Hindlimb muscle (tissue), 1 donor: ENCODE measurements around the gene MMP15. TPM values are rescaled to one million over a fixed set of nuclear protein-coding genes. Genes with fewer than 3 reads are reported as not detected.
"Not testable (repeated sequence)": the region's sequence is repeated elsewhere in the genome, so short reads cannot be mapped to it uniquely, and the experiment has no call there.

Experiments
- DNase-seq: peaks from one replicate; pipeline ENCODE4 v3.0.0-alpha.2; 2013
- polyA plus RNA-seq: library from polyadenylated mRNA; unstranded; fragments of 120-200 nt; gene quantifications from one replicate; pipeline ENCODE4 v1.2.1, GENCODE V29; 2013; ENCODE audit not compliant: insufficient read length

The MMP15 gene
- 29.5 TPM for polyA plus RNA-seq

DNA sequence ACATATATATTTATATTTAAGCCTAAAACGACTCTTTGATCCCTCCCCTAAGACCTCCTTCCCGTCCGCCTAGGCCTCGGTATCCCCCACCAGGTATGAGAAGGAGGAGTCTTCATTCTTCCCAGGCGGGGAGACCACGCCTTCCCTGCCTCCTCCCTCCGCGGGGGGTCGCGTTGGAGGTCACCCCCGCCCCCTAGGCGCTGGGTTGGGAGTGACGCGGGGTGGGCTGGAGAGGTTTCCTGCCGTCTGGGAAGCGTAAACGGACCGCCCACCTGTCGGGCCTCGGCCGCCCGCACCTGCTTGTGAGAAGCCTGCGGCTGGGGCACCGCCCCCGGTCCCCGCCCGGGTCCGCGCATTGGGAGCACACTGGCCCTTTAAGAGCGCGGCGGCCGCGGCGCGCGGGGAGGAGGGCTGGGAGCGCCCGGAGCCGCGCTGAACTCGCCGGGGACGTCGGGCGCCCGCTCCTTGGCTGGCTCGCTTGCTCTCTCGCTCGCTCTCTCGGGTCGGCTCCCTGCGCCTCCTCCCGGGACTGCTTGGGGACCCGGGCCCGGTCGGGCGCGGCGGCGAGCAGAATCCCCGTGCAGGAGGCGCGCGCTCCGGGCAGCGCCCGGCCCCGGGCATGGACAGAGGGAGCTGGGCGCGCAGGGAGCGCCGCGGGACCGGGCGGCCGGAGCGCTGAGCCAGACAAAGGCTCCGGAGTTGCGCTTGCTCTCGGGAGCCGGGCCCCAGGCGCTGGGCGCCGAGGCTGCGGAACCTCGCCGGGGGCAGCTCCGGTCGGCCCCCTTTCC lies at the start of gene MMP15:
TSS of gene MMP15 (plus strand) at position 404 of the 788 bp plus-strand sequence. CDS start 597 bp downstream, outside the sequence.
- peak; percentile 67 for DNase-seq

DNA sequence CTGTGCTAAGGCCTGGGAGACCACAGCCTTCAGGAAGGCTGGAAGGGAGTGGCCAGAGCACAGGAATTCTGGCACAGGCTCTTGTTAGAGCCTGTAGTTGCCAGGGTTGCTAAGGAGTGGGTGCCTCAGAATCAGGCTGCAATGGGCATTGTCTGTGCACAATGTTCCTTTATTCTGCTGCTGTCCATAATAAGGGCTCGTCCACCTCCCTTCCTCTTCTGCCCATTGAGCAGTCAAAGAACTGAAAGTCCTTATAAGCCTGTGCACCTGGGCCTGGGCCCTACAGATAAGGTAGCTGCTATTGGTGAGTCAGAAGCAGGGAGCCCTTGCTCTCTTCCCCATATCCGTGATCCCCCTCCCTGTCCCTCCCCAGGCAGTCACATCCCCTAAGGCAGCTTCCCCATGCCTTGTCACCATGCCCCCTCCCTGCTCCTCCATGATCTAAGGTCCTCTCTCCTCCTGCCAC lies 49.2 kb upstream of the MMP15 start:
- DNase-seq: no peak

DNA sequence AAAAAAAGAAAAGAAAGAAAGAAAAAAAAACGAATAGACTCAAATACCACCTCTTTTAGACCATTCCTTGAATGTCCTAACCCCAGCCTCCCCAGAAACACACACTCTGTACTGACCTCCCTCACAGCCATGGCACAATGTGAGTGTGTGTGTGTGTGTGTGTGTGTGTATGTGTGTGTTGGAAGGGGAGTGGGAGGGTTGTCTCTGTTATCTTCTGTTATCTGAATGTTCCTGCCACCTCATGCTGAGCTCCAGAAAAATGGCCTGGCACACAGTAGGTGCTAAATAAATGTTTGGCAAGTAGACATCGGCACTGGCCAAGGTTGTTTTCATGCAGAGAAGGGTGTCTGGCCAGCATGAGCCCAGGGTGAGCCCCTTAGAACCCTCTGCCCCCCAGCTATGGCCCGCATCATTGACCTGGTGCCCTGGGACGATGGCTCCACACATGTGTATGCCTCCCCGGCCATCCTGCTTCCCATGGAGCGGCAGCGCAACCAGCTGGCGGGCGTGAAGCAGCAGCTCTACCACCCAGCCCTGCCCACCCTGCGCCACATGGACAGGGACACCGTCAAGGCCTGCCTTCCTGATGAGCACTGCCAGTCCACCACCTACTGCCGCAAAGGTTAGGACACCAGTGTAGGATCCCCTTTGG lies 48.0 kb upstream of the MMP15 start:
- no peak for DNase-seq

DNA sequence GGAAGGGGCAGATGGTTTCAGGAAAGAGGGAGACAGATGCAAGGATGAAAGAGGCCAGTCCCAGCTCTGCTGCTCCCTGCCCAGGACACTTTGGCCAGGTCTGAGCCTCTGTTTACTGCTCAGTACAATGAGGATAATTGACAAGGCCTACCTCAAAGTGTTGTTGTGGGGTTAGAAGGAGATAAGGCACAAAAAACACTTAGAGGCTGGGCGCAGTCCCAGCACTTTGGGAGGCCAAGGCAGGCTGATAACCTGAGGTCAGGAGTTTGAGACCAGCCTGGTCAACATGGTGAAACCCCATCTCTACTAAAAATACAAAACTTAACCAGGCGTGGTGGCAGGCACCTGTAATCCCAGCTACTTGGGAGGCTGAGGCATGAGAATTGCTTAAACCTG lies 47.5 kb upstream of the MMP15 start:
- not testable (repeated sequence) for DNase-seq

DNA sequence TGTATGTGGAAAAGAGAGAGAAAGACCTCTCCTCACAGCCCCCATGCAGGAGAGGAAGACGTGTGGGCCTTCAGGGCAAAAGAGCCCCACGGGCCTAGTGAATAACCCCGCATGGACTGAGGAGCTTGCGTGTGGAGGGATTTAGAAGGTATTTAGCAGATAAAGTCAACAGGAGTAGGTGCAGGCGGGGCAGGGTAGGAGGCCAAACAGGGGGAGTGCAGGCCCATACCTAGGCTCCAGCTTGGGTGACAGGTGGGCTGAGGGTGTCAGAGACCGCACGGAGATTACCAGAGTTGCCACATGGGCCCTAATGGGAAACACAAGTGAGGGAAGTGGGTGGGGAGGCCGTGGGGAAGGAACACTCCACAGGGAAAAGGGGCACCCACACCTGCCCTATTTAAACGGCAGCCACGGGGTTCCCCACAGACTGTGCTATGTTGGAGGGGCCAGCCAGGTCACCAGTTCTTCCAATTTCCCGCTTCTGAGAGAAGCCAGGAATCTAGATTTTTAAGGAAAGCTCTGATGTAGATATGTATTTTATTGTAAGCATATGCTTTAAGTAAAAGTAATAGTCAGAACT lies 46.5 kb upstream of the MMP15 start:
- DNase-seq: no peak

DNA sequence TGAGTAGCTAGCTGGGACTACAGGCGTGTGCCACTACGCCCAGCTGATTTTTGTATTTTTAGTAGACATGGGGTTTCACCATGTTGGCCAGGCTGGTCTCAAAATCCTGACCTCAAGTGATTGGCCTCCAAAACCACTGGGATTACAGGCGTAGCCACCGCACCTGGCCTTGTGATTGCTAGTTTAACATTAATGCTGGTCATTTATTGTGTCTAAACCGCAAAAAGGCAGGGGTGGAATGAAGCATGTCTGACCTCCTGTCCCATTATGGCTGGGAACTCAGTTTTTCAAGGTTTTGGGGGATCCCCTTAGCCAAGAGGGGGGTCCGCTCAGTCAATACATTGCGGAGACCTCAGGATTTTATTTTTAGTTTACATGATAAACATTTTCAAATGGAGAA lies 43.9 kb upstream of the MMP15 start:
- DNase-seq: no peak

DNA sequence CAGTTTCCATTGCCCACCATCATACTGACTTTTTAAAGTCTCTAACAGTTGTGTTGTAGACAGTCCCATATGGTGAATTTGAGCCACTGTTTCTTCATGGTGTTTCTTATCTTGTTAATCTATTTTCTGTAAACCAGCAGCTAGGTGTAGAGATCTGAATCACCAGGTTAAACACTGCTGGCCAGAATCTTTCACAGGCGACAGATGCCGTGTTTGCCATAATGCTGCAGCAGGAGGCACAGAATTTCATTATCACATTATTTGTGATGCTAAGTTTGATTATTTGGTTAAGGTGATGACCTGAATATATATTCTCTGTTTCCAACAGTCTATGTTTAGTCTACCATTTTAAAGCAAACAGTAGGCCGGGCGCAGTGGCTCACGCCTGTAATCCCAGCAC lies 43.2 kb upstream of the MMP15 start:
- DNase-seq: no peak

DNA sequence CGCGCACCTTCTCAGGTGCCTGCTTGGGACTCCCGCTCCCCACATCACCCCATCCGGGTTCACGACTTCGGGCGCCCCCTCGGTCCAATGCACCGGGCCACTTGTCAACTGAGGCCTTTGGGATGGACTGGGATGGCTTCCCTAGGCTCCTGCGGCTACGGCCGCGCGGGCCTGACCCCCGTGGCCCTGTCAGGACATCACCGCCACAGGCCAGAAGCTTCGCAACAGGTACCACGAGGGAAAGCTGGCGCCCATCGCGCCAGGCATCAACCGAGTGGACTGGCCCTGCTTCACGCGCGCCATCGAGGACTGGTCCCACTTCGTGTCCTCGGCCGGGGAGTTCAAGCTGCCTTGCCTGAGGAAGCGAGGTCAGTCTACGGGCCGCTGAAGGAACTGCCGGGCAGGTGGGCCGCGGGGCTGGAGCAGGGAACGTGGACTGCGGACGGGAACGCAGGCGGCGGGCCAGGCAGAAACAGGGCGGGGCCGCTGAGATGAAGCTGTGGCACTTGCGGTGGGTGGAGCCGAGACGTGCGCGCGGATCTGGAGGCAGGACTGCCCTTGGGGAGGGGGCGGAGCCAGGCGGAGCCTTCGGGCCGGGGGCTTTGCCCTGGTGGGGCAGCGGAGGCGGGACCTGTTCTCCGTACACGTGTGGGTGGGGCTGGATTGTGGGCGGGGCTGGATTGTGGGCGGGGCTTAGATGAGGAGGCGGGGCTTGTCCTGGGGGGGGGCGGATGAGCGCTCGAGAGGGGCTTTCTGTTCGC lies 40.9 kb upstream of the MMP15 start:
- peak; percentile 59 for DNase-seq

DNA sequence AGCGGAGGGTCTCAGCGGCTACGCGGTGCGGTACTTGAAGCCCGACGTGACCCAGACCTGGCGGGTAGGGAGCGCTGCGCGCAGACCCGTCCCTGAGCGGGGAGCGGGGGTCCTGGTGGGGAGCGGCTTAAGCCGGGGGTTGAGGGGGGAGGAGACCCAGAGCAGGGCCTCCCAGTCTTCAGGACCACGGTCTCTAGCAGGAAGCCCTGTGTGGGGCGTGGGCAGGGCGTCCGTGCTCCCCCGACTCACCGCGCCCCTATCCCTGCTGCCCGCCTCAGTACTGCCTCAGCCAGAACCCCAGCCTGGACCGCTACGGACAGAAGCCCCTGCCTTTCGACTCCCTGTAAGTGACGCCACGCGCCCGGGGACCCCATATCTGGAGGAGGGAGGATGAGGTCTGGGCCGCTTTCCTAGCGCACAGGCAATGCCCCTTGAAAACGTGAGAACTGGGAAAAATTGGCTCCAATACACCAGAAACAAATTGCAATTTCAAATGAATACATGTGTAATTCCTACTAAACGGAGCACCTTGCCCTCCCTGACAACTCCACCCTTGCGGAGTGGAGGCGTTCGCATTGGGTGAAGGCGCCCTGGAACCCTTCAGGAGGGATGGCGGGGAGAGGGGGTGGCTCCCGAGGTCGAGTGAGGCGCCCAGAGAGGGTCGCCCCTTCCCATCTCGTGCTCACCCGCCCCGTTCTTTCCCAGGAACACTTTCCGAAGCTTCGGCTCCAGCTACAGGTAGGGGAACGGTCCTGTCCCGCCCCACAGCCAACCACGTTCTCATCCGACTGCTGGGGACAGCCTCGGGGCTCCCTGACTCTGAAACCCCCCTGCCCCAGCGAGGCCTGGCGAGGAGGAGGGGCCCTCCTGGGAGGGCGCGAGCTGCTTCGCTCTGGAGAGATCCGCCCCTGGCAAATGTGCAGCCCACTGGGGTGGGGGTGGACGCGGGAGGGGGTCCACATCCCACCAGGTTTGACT lies 40.1 kb upstream of the MMP15 start:
- DNase-seq: peak; percentile 23

DNA sequence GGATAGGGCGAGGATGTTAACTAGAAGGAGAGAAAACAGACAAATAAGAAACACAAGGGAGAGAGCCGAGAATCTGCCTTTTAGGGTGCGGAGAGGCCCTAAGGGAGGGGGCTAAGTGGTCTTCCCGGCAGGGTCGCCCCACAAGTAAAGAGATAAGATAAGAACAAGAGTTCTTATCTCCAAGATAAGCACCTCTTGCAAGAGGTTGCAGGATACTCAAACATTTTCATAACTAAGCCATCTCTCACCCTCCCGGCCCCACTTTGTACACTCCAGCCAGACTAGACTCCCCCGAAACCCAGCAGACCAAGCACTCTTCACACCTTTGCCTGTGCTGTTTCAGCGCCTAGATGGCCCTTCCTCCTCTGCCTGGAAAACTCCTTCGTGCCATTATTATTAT lies 39.4 kb upstream of the MMP15 start:
- no peak for DNase-seq

DNA sequence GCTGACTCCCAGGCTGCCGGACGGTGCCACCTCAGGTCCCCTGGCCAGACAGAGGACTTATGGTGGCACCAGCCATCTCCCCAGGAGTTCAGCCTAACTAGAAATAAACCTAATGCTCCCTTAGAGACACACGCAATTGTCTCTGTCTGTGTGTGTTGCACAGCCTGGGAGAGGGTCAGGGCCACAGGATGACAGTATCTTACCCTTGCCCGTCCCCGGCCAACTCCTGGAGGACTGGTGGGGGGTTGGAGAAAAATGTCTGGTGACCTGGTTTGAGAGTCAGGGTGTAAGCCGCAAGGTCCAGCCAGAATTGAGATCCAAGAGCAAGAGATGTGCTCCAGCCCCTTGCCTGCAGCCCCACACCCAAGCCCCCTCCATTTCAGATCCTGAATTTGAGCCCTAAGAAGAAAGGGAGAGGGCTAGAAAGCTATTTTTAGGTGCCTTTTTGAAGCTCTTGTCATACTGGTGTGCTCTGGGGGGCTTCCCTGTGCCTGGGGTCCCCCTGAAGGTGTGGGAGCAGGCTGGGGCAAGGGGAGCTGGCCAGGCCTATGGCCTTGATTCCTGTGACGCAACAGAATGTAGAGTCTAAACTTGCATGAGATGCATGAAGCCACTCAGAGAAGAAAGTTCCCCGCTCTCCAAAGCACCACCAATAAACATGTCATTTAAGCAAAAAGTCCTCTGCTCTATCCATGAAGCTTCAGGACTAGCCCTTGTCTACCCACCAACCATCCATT lies 37.9 kb upstream of the MMP15 start:
- no peak for DNase-seq

DNA sequence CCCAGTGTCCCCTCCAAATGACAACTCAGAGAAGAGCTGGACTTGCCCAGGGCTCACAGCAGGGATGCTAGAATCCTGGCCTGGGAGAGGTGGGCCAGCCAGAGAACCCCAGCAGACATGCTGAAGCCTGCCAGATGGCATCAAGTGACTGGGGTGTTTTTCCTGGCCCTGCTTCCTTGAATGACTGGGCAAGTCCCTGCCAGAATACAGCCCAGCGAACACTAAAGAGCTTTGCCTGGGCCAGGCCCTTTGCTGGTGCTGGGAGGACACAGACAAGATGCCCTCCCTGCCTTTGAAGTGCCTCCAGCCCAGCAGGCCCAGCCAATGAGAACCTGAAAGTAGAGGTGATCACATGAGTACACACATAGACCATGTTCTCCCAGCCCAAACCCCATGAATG lies 36.6 kb upstream of the MMP15 start:
- DNase-seq: no peak

DNA sequence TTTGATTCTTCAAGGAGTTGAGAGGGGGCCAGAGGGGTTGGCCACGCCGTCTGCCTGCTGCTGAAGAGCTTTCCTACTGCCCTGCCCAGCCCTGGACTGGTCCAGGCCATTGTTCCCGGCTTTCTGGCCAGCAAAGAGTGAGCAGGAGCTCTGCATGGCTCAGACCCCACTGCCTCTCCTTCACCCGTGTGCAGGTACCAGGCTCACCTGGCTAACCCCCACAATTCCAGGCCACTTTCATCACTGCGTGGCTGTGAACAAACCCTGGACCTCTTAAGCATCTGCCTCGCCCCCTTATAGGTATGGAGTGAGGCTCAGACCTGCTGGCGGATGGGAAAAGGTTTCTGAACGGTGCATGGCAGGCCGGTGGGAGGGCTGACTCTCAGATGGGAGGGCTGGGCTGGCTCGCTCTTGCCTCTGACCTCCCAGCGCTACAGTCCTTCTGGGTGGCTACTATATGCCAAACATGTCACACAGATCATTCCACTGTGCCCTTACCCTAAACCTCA lies 33.9 kb upstream of the MMP15 start:
- DNase-seq: no peak

DNA sequence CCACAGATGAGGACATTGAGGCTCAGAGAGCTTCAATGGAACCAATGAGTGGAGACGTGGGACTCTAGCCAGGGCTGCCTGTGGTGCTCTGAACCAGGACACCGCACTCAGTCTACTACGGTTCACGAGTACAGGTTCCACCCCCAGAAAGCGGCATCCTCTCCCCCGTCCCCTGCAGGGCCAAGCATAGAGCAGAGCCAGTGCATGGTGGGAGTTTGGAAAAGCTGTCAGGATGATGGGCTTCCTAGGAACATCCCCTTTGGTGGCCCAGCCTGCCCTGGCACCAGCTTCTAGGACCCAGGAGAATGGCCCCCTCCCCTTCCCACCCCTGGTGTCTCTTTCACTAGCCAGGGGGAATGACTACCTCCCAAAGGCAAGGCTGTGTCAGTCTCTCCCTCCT lies 33.5 kb upstream of the MMP15 start:
- DNase-seq: no peak

DNA sequence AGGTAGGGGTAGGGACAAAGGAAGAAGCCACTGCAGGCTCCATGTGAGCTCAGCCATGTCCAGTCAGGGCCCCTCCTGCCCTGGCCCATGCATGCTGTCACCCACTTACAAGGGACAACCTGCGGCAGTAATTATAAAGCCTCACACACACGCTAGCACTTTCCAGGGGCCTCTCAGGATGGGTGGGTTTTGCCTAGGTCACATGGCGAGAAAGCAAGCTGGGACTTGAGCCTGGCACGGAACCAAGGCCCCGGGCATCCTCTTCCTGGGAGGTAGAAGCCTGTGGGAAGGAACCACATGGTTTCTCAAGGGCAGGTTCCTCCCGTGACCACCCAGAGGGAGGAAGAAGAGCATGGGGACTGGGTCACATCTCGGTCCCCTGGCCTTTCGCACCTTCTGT lies 32.1 kb upstream of the MMP15 start:
- DNase-seq: no peak

DNA sequence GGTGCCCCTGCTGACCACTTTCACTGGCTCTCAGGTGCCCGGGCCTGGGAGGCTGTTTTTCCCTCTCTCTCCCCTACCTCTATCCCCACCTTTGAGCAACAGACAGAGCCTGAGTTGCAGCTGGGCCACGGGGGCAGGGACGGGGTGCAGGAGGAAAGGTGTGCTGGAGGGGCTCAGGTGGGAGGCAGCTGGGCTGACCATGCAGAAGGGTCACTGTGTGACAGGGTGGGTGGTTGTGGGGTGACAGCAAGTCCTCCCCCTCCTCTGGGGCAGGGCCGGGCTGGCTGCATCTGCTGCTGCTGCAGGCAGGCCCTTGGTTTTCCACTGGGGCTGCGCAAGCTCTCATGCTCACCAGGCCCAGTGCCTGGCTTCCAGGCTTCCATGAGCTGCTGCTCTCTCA lies 31.7 kb upstream of the MMP15 start:
- no peak for DNase-seq

DNA sequence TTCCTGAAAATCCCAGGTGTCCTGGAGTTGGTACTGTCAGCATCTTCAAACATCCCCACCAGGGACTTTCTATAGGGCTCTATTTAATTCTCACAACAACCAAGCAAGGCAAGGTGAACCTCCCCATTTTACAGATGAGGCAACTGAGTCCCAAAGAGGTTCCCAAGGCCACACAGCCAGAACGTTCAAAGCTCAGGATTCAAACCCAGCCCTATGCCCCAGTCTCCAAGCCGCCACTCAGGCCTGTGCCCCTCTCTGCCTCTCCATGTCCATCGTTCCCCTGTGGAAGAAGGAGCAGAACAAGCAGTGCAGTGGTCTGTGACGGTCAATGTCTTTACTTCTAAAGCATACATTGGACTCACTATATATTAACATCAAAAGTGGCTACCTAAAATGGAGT lies 31.2 kb upstream of the MMP15 start:
- no peak for DNase-seq

DNA sequence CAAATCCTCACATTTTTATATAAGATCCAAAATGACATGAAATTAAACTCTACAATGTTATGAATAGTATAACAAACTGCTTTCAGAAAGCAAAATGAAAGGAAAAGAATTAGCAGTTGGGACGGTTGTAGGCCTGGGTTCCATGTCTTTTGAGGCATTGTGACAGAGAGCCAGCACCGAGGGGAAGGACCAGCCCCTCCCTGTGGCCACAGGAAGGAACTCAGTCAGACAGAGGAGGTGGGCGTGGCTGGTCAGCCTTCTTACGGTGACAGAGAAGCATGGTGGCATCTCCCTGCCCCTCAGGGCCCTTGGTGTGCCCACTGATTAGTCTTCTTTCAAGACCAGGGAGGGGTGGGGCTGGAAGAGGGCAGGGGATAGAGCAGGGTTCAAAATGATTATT lies 30.8 kb upstream of the MMP15 start:
- no peak for DNase-seq

DNA sequence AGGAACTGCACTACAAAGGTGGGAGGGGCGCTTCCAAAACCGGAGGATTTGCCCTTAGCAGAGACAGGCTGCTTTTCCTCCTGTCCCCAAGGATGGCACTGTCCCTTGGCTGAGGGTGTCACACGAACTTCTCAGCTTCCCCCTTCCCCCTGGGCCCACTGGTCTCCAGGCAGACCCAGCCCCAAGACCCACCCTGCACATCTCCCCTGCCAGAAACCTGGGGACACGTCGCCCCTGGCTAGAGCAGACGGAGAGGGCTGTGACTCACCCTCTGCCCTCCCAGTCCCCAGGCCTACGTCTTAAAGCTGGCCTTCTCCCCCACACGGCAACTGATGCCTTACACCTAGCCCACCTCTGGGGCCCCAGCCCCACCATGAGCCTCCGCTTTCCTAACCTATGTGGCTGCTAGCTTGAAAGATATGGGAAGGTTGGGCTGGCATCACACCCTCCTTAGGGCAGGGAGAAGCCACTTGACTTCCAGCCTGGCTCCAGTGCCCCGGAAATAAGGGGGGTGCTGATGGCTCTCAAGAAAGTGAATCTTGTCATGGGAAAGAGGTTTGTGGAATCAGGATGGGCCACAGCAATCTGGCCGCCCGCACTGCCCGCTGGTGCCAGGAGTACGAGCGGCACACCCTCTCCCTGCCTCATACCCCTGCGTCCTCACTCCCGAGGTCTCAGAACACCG lies 29.7 kb upstream of the MMP15 start:
- no peak for DNase-seq
